ENCODE measurements around the gene PSMD10. TPM values are rescaled to one million over a fixed set of nuclear protein-coding genes. Genes with fewer than 3 reads are reported as not detected.

Gene PSMD10
- total RNA-seq, 2 experiments from 2014 or later: 29.8 to 43.9 TPM

- CTCF ChIA-PET (ENCODE audit: unreplicated experiment): no interaction called here
- intact Hi-C loops (cut with micrococcal nuclease; ENCODE audit: unreplicated experiment): loop anchor here (10.0 kb wide), 1 partner anchor 110 kb away; no protein-coding TSS in a partner anchor
Measured at GRCh38 chrX:108134724-108135123, 43.4 kb upstream of the PSMD10 start.

GRCh38 chrX:108132876-108133275, 41.5 kb upstream of the PSMD10 start:
- no peak for DNase-seq (ENCODE audit: low spot score)
- H3K4me3 ChIP-seq (ENCODE audit: low read depth, low read length, poor library complexity, severe bottlenecking): no peak overlapping the region
- no peaks in the 10 kb centered on the region for H3K9me3 ChIP-seq (ENCODE audit: low read length)
- intact Hi-C loops (cut with micrococcal nuclease; ENCODE audit: unreplicated experiment): loop anchor here (10.0 kb wide), 1 partner anchor 108 kb away; no protein-coding TSS in a partner anchor
- no peak overlapping the region for H2AFZ ChIP-seq (ENCODE audit: low read length)
- no TSS peak for BruUV-seq (replicated peaks)
- no peaks in the 10 kb centered on the region for H3K4me1 ChIP-seq (ENCODE audit: insufficient read depth, low read length, poor library complexity, severe bottlenecking)
- ChIA-PET CTCF (ENCODE audit: unreplicated experiment) (no interaction called here), POLR2A (interaction anchor here (0.5 kb wide), 1 partner anchor 34 kb away, joined by 5 read pairs; no protein-coding TSS in a partner anchor)
- H3K9me2 ChIP-seq (ENCODE audit: insufficient read depth, low read length): no peaks in the 10 kb centered on the region
- H3K79me2 ChIP-seq (ENCODE audit: insufficient read depth, low read depth, low read length): no peaks in the 10 kb centered on the region
- no peaks in the 10 kb centered on the region; the same call in 1 of the 2 replicates for H3K36me3 ChIP-seq (ENCODE audit: insufficient read depth, low read length)
- H3K27ac ChIP-seq (ENCODE audit: low read depth, low read length, poor library complexity, severe bottlenecking): no peak overlapping the region
- no peaks in the 10 kb centered on the region for H4K20me1 ChIP-seq (ENCODE audit: insufficient read depth, low read length)
- TF ChIP-seq CTCF (conservative IDR thresholded peaks at IDR 0.05; ENCODE audit: low read length) (no peak), EZH2phosphoT487 (IDR thresholded peaks at IDR 0.05; ENCODE audit: borderline replicate concordance, low read depth, low read length) (no peak)
- no peak overlapping the region for H3K4me2 ChIP-seq (ENCODE audit: low read length)

More at GRCh38 chrX:108134724-108135123, 43.4 kb upstream of the PSMD10 start:
- Histone ChIP-seq H3K4me3 (ENCODE audit: low read depth, low read length, poor library complexity, severe bottlenecking) (no peak overlapping the region), H3K36me3 (ENCODE audit: insufficient read depth, low read length) (no peaks in the 10 kb centered on the region; the same call in 1 of the 2 replicates), H4K20me1 (ENCODE audit: insufficient read depth, low read length) (no peaks in the 10 kb centered on the region), H2AFZ (ENCODE audit: low read length) (no peak overlapping the region), H3K9me2 (ENCODE audit: insufficient read depth, low read length) (no peaks in the 10 kb centered on the region), H3K4me2 (ENCODE audit: low read length) (no peak overlapping the region), H3K4me1 (ENCODE audit: insufficient read depth, low read length, poor library complexity, severe bottlenecking) (no peaks in the 10 kb centered on the region), H3K9me3 (ENCODE audit: low read length) (no peaks in the 10 kb centered on the region), H3K79me2 (ENCODE audit: insufficient read depth, low read depth, low read length) (no peaks in the 10 kb centered on the region), H3K27ac (ENCODE audit: low read depth, low read length, poor library complexity, severe bottlenecking) (no peak overlapping the region)
- peak; percentile 31; the same call in 1 of the 2 replicates for TF ChIP-seq CTCF (conservative IDR thresholded peaks at IDR 0.05; ENCODE audit: low read length)
- TF ChIP-seq EZH2phosphoT487 (IDR thresholded peaks at IDR 0.05; ENCODE audit: borderline replicate concordance, low read depth, low read length): no peak
- POLR2A ChIA-PET: no interaction called here
- BruUV-seq (replicated peaks): no TSS peak
- no peak for DNase-seq (ENCODE audit: low spot score)

GRCh38 chrX:108132034-108132433, 40.7 kb upstream of the PSMD10 start:
- no peaks in the 10 kb centered on the region for H3K9me3 ChIP-seq (ENCODE audit: low read length)
- no peak overlapping the region for H2AFZ ChIP-seq (ENCODE audit: low read length)
- intact Hi-C loops (cut with micrococcal nuclease; ENCODE audit: unreplicated experiment): loop anchor here (10.0 kb wide), 1 partner anchor 107 kb away; no protein-coding TSS in a partner anchor
- no peak overlapping the region for H3K4me3 ChIP-seq (ENCODE audit: low read depth, low read length, poor library complexity, severe bottlenecking)
- peaks cover 5% of the 10 kb centered on the region for H3K36me3 ChIP-seq (ENCODE audit: insufficient read depth, low read length)
- no peak overlapping the region for H3K4me2 ChIP-seq (ENCODE audit: low read length)
- CTCF ChIA-PET (ENCODE audit: unreplicated experiment): no interaction called here
- no peaks in the 10 kb centered on the region for H3K4me1 ChIP-seq (ENCODE audit: insufficient read depth, low read length, poor library complexity, severe bottlenecking)
- H3K9me2 ChIP-seq (ENCODE audit: insufficient read depth, low read length): no peaks in the 10 kb centered on the region
- no peaks in the 10 kb centered on the region for H3K79me2 ChIP-seq (ENCODE audit: insufficient read depth, low read depth, low read length)
- no peak for DNase-seq (ENCODE audit: low spot score)
- POLR2A ChIA-PET: no interaction called here
- TF ChIP-seq CTCF (conservative IDR thresholded peaks at IDR 0.05; ENCODE audit: low read length) (no peak), EZH2phosphoT487 (IDR thresholded peaks at IDR 0.05; ENCODE audit: borderline replicate concordance, low read depth, low read length) (no peak)
- no peaks in the 10 kb centered on the region for H4K20me1 ChIP-seq (ENCODE audit: insufficient read depth, low read length)
- no TSS peak for BruUV-seq (replicated peaks)
- H3K27ac ChIP-seq (ENCODE audit: low read depth, low read length, poor library complexity, severe bottlenecking): no peak overlapping the region
